CD4-positive, alpha-beta T cell (primary cell): ENCODE data around the gene OR51B4. TPM values are rescaled to one million over a fixed set of nuclear protein-coding genes. Genes with fewer than 3 reads are reported as not detected.

ENCODE experiments used
- ATAC-seq: fragments of 200-7000 bp; cut with Tn5 transposase; one replicate; pipeline ENCODE4 v1.10.0; 2022; ENCODE audit warnings: mild to moderate bottlenecking; ENCODE audit not compliant: poor library complexity
- CTCF ChIA-PET: fragments of 350-600 bp; sonication (Branson Sonifier 250); formaldehyde crosslinking; loops from one replicate; lab custom pipeline; 2021; ENCODE audit warnings: antibody characterized with exemption, inconsistent platforms; lab: Charles Lee
- POLR2A ChIA-PET: fragments of 350-600 bp; sonication (Branson Sonifier 250); formaldehyde crosslinking; loops from one replicate; lab custom pipeline; 2021; ENCODE audit warnings: antibody characterized with exemption, inconsistent platforms; lab: Charles Lee
- DNase-seq, 14 experiments: peaks; one replicate each; pipeline ENCODE4 v3.0.0-alpha.2; 2013 to 2020; ENCODE audit warnings: mixed read lengths in 2 of 14
- H3K27ac ChIP-seq, 2 donors: one replicate each; pipeline versions ENCODE4 v1.5.1 to v1.7.0; 2013; ENCODE audit warnings: low read length in 2 of 2, low read depth in 1 of 2, mild to moderate bottlenecking in 1 of 2
- H3K27me3 ChIP-seq, 2 experiments: 1 replicate in 1 of 2; 2 replicates in 1 of 2; pipeline versions ENCODE4 v1.6.1 to v1.7.0; 2013; ENCODE audit warnings: low read length in 2 of 2, control low read depth in 1 of 2, mild to moderate bottlenecking in 1 of 2, moderate library complexity in 1 of 2; ENCODE audit not compliant: insufficient read depth in 2 of 2, control insufficient read depth in 1 of 2
- H3K36me3 ChIP-seq: one replicate; pipeline ENCODE4 v1.6.1; 2013; ENCODE audit warnings: low read length, control low read depth; ENCODE audit not compliant: insufficient read depth
- H3K4me1 ChIP-seq: one replicate; pipeline ENCODE4 v1.6.1; 2013; ENCODE audit warnings: low read length, control low read depth; ENCODE audit not compliant: insufficient read depth
- H3K4me3 ChIP-seq: one replicate; pipeline ENCODE4 v1.5.1; 2013; ENCODE audit warnings: mild to moderate bottlenecking, low read length, moderate library complexity
- H3K9me3 ChIP-seq, 2 experiments: 1 replicate in 1 of 2; 2 replicates in 1 of 2; pipeline versions ENCODE4 v1.6.1 to v1.7.0; 2013; ENCODE audit warnings: low read length in 2 of 2, mild to moderate bottlenecking in 2 of 2, control low read depth in 1 of 2, moderate library complexity in 1 of 2; ENCODE audit not compliant: control insufficient read depth in 1 of 2, insufficient read depth in 1 of 2
- H3K27ac Mint-ChIP-seq: one replicate; pipeline ENCODE4 v1.8.0; 2020; ENCODE audit warnings: mixed read lengths
- H3K27me3 Mint-ChIP-seq: one replicate; pipeline ENCODE4 v1.8.0; 2021; ENCODE audit warnings: mixed read lengths
- H3K36me3 Mint-ChIP-seq: one replicate; pipeline ENCODE4 v1.8.0; 2021; ENCODE audit warnings: low read depth, mixed read lengths
- H3K4me1 Mint-ChIP-seq: one replicate; pipeline ENCODE4 v1.8.0; 2021; ENCODE audit warnings: low read depth, mixed read lengths
- H3K4me3 Mint-ChIP-seq: one replicate; pipeline ENCODE4 v1.8.0; 2020; ENCODE audit warnings: mild to moderate bottlenecking, mixed read lengths
- H3K9me3 Mint-ChIP-seq: one replicate; pipeline ENCODE4 v1.8.0; 2020; ENCODE audit warnings: mixed read lengths
- intact Hi-C, 2 experiments: fragments of 100-400 bp; cut with DNase I in 1 of 2; cut with micrococcal nuclease in 1 of 2; formaldehyde crosslinking; loops; one replicate each; pipeline versions ENCODE4 v1.15.1 to v1.9.0; 2023 to 2025; cut with DNase I, micrococcal nuclease
- total RNA-seq, 174 experiments: library from RNA in 2 of 174; stranded (reverse) in 2 of 174; gene quantifications; one replicate each; pipeline ENCODE4 v1.2.3 and lab custom pipeline; 2021 to 2026
- TF ChIP-seq, protein P1 (sequence below): fragments of 200-600 bp; IDR thresholded peaks from one replicate; pipeline ENCODE4 v1.8.0; 2022; ENCODE audit warnings: antibody characterized with exemption, mild to moderate bottlenecking

OR51B4 gene
- total RNA-seq, 2 experiments from 2014 or later = not detected

GRCh38 chr11:5286901-5287300 lies 14.8 kb downstream of the OR51B4 start:
- Histone ChIP-seq H3K27ac (no peak overlapping the region), H3K4me3 (no peak overlapping the region), H3K36me3 (no peaks in the 10 kb centered on the region), H3K9me3 (no peaks in the 10 kb centered on the region), H3K4me1 (no peaks in the 10 kb centered on the region), H3K27me3 (no peaks in the 10 kb centered on the region)
- DNase-seq (no peak), ATAC-seq (no peak)
- CTCF ChIA-PET = no interaction called here
- Mint-ChIP-seq H3K36me3 (no peaks in the 10 kb centered on the region), H3K4me3 (no peak overlapping the region), H3K27ac (no peak overlapping the region), H3K9me3 (no peaks in the 10 kb centered on the region), H3K27me3 (no peaks in the 10 kb centered on the region), H3K4me1 (no peaks in the 10 kb centered on the region)
- intact Hi-C loops = no loop called here
- POLR2A ChIA-PET = no interaction called here
- TF ChIP-seq, protein P1, sequence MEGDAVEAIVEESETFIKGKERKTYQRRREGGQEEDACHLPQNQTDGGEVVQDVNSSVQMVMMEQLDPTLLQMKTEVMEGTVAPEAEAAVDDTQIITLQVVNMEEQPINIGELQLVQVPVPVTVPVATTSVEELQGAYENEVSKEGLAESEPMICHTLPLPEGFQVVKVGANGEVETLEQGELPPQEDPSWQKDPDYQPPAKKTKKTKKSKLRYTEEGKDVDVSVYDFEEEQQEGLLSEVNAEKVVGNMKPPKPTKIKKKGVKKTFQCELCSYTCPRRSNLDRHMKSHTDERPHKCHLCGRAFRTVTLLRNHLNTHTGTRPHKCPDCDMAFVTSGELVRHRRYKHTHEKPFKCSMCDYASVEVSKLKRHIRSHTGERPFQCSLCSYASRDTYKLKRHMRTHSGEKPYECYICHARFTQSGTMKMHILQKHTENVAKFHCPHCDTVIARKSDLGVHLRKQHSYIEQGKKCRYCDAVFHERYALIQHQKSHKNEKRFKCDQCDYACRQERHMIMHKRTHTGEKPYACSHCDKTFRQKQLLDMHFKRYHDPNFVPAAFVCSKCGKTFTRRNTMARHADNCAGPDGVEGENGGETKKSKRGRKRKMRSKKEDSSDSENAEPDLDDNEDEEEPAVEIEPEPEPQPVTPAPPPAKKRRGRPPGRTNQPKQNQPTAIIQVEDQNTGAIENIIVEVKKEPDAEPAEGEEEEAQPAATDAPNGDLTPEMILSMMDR = no peak

GRCh38 chr11:5286351-5286750 lies 15.4 kb downstream of the OR51B4 start:
- no peak overlapping the region for H3K4me3 Mint-ChIP-seq
- no peaks in the 10 kb centered on the region for H3K4me1 ChIP-seq
- CTCF ChIA-PET = no interaction called here
- no peaks in the 10 kb centered on the region for H3K27me3 Mint-ChIP-seq
- H3K9me3 Mint-ChIP-seq = no peaks in the 10 kb centered on the region
- H3K9me3 ChIP-seq = no peaks in the 10 kb centered on the region
- H3K27ac ChIP-seq = no peak overlapping the region
- H3K27ac Mint-ChIP-seq = no peak overlapping the region
- H3K4me1 Mint-ChIP-seq = no peaks in the 10 kb centered on the region
- POLR2A ChIA-PET = no interaction called here
- intact Hi-C loops = no loop called here
- no peaks in the 10 kb centered on the region for H3K36me3 Mint-ChIP-seq
- no peaks in the 10 kb centered on the region for H3K27me3 ChIP-seq
- no peak overlapping the region for H3K4me3 ChIP-seq
- H3K36me3 ChIP-seq = no peaks in the 10 kb centered on the region
- DNase-seq (no peak), ATAC-seq (no peak)
- TF ChIP-seq, protein P1 = no peak

DNA sequence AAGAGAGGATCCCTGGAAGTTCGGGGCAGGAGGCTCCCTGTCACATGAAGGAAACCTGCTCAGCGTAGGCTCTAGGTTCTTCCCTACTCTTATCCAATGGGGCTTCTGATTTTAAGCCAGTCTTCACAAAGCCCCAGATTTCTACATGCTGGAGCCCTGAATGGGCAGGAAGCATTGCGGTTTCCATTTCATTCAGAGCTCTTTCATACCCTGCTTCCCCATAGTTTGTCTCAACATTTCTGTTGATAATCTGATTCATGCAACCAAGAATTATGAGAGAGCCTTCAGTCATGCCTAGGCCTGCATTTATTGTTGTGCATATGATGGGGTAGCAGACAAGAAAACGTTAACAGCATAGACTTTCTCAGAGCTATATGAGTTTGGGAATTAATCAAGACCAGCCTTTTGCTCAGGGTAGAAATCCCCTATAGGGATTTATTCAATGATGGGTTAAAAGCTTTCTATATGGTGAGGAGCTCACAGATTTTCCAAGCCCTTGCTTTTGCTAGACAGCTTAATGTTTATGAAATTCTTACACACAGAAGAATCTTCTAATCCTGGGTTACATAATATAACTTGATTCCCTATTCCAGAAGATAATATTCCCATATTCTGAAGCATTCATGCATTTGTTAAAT lies 15.9 kb downstream of the OR51B4 start:
- H3K4me1 ChIP-seq = no peaks in the 10 kb centered on the region
- H3K27ac ChIP-seq = no peak overlapping the region
- Mint-ChIP-seq H3K36me3 (no peaks in the 10 kb centered on the region), H3K27ac (no peak overlapping the region), H3K9me3 (no peaks in the 10 kb centered on the region), H3K4me3 (no peak overlapping the region), H3K4me1 (no peaks in the 10 kb centered on the region), H3K27me3 (no peaks in the 10 kb centered on the region)
- POLR2A ChIA-PET = no interaction called here
- H3K36me3 ChIP-seq = no peaks in the 10 kb centered on the region
- DNase-seq (no peak), ATAC-seq (no peak)
- no peak overlapping the region for H3K4me3 ChIP-seq
- CTCF ChIA-PET = no interaction called here
- intact Hi-C loops = no loop called here
- H3K9me3 ChIP-seq = no peaks in the 10 kb centered on the region
- TF ChIP-seq, protein P1 = no peak
- no peaks in the 10 kb centered on the region for H3K27me3 ChIP-seq
